HepG2 (cell line): ENCODE results near the gene FGGY. TPM values are rescaled to one million over a fixed set of nuclear protein-coding genes. Genes with fewer than 3 reads are reported as not detected.

Experiments used
- FOXA1 ChIP-seq, 2 experiments: fragments of 450-650 bp in 1 of 2; sonication (generic) in 1 of 2; formaldehyde crosslinking in 1 of 2; IDR thresholded peaks; 2 replicates each; pipeline versions ENCODE4 v1.4.0 to v1.6.1; 2016 to 2020; ENCODE audit warnings: missing genetic modification reagents in 1 of 2
- MIER3 ChIP-seq: IDR thresholded peaks from 2 replicates; pipeline ENCODE4 v1.6.1; 2016; ENCODE audit warnings: missing compliant biosample characterization, borderline replicate concordance
- NR1H2 ChIP-seq: sonication (generic); formaldehyde crosslinking; IDR thresholded peaks from 2 replicates; pipeline ENCODE4 v1.8.1; 2022; ENCODE audit warnings: low read depth, missing genetic modification reagents, borderline replicate concordance
- RFX1 ChIP-seq: fragments of 450-650 bp; IDR thresholded peaks from 2 replicates; pipeline ENCODE4 v1.6.1; 2017
- THYN1 ChIP-seq: sonication (generic); formaldehyde crosslinking; IDR thresholded peaks from 2 replicates; pipeline ENCODE4 v1.8.1; 2023; ENCODE audit warnings: low read depth, mild to moderate bottlenecking, moderate library complexity, missing genetic modification reagents, borderline replicate concordance
- ZKSCAN1 ChIP-seq: fragments of 150-350 bp; IDR thresholded peaks from 2 replicates; pipeline ENCODE4 v1.6.1; 2014; ENCODE audit warnings: low read length
- ZNF207 ChIP-seq: fragments of 450-650 bp; IDR thresholded peaks from 2 replicates; pipeline ENCODE4 v1.6.1; 2016; ENCODE audit warnings: antibody characterized with exemption, borderline replicate concordance
- ZNF225 ChIP-seq: sonication (generic); formaldehyde crosslinking; IDR thresholded peaks from 2 replicates; pipeline ENCODE4 v1.4.0; 2020; ENCODE audit warnings: mild to moderate bottlenecking, missing genetic modification reagents
- ZNF317 ChIP-seq: sonication (generic); formaldehyde crosslinking; IDR thresholded peaks from 2 replicates; pipeline ENCODE4 v1.5.0; 2020; ENCODE audit warnings: mild to moderate bottlenecking, missing genetic modification reagents
- ZNF616 ChIP-seq: sonication (generic); formaldehyde crosslinking; IDR thresholded peaks from 2 replicates; pipeline ENCODE4 v1.5.0; 2020; ENCODE audit warnings: low read depth, mild to moderate bottlenecking, missing genetic modification reagents
- ZNF7 ChIP-seq: IDR thresholded peaks from 2 replicates; pipeline ENCODE4 v1.6.1; 2016; ENCODE audit warnings: missing biosample characterization, missing genetic modification reagents
- ZNF761 ChIP-seq: sonication (generic); formaldehyde crosslinking; conservative IDR thresholded peaks from 2 replicates; pipeline ENCODE4 v1.4.0; 2020; ENCODE audit warnings: mild to moderate bottlenecking, missing genetic modification reagents
- ZNF766 ChIP-seq: sonication (generic); formaldehyde crosslinking; IDR thresholded peaks from 2 replicates; pipeline ENCODE4 v1.5.0; 2020; ENCODE audit warnings: missing genetic modification reagents, borderline replicate concordance
- ZNF775 ChIP-seq: sonication (generic); formaldehyde crosslinking; IDR thresholded peaks from 2 replicates; pipeline ENCODE4 v1.4.0; 2020; ENCODE audit warnings: missing genetic modification reagents, mild to moderate bottlenecking, moderate library complexity, borderline replicate concordance
- polyA plus RNA-seq, 8 experiments: library from polyadenylated mRNA; depleted of rRNA in 3 of 8; stranded (reverse) in 7 of 8; unstranded in 1 of 8; fragments of >200 nt; fragmentation: Illumina TruSeq in 4 of 8; extraction: Trizol in 4 of 8; gene quantifications; 2 replicates each; pipeline versions ENCODE4 v1.2.1 to v1.2.3, GENCODE V29; 2011 to 2016; ENCODE audit warnings: low read depth in 4 of 8, missing spikeins in 1 of 8, mixed read lengths in 1 of 8; ENCODE audit not compliant: insufficient read depth in 1 of 8
- total RNA-seq, 5 experiments: library from RNA; depleted of rRNA; stranded (reverse); fragments of >200 nt; fragmentation: Illumina TruSeq; extraction: Trizol; gene quantifications; 2 replicates each; pipeline ENCODE4 v1.2.3, GENCODE V29; 2016; ENCODE audit warnings: low read depth in 1 of 5
- TF ChIP-seq, protein P1 (sequence below): sonication (generic); formaldehyde crosslinking; IDR thresholded peaks from 2 replicates; pipeline ENCODE4 v1.8.0; 2022; ENCODE audit warnings: mild to moderate bottlenecking, missing genetic modification reagents, moderate library complexity
- TF ChIP-seq, protein P2 (sequence below): sonication (generic); formaldehyde crosslinking; IDR thresholded peaks from 2 replicates; pipeline ENCODE4 v1.4.0; 2020; ENCODE audit warnings: missing genetic modification reagents
- TF ChIP-seq, protein P3 (sequence below): sonication (generic); formaldehyde crosslinking; IDR thresholded peaks from 2 replicates; pipeline ENCODE4 v1.5.1; 2020; ENCODE audit warnings: missing genetic modification reagents, mild to moderate bottlenecking, borderline replicate concordance
- TF ChIP-seq, protein P4 (sequence below): sonication (generic); formaldehyde crosslinking; IDR thresholded peaks from 2 replicates; pipeline ENCODE4 v1.5.0; 2020; ENCODE audit warnings: missing genetic modification reagents
- TF ChIP-seq, protein P5 (sequence below): sonication (generic); formaldehyde crosslinking; IDR thresholded peaks from 2 replicates; pipeline ENCODE4 v1.9.0; 2021; ENCODE audit warnings: missing genetic modification reagents, borderline replicate concordance
- TF ChIP-seq, protein P6 (sequence below): sonication (generic); formaldehyde crosslinking; IDR thresholded peaks from 2 replicates; pipeline ENCODE4 v1.5.0; 2020; ENCODE audit warnings: missing genetic modification reagents

The FGGY gene
- total and polyA plus RNA-seq, 2 of the 13 experiments (the other 11 are each of a cell fraction or from before 2014, with no cell fraction given), result 15.7 to 27.5 TPM

DNA sequence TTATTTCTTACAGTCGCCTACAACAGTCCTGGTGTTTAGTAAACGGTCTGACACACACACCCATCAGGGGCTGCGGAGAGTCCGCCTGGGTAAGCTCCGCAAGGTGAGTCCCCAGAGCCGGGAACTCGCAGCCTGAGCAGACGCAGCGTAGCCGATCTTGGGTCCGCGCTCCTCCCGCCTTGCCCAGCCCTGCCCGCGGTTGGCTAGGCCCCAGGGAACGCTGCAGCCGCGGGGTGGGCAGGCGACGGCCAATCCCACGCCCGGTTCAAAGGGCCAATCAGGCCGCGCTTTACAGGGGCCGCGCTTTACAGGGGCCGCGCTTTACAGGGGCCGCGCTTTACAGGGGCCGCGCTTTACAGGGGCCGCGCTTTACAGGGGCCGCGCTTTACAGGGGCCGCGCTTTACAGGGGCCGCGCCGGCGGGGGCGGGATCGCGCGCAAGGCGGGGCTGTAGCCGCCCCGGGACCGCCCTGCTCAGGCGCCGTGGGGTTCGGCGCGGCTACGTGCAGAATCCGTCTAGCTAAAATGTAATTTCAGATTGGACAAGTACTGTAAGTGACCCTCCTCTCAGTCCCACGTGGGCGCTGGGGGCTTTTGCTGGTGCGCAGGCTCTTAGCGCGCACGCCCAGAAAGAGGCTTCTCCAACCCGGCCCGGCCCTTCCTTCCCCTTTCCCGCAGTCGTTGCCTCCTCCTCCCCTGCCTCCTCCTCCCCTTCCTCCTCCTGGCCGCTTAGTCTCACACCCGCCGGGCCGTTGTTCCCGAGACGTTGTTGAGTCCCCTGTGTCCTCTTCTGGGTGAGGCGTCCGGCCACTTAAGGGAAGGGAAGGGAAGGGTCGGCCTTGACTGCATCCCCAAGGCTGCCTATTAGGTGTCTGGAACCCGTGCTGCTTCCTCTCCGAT is at the start of gene FGGY (continued):
- TF ChIP-seq, protein P1, sequence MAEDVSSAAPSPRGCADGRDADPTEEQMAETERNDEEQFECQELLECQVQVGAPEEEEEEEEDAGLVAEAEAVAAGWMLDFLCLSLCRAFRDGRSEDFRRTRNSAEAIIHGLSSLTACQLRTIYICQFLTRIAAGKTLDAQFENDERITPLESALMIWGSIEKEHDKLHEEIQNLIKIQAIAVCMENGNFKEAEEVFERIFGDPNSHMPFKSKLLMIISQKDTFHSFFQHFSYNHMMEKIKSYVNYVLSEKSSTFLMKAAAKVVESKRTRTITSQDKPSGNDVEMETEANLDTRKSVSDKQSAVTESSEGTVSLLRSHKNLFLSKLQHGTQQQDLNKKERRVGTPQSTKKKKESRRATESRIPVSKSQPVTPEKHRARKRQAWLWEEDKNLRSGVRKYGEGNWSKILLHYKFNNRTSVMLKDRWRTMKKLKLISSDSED (CRISPR knock-in tag), result no peak
- TF ChIP-seq, protein P2, sequence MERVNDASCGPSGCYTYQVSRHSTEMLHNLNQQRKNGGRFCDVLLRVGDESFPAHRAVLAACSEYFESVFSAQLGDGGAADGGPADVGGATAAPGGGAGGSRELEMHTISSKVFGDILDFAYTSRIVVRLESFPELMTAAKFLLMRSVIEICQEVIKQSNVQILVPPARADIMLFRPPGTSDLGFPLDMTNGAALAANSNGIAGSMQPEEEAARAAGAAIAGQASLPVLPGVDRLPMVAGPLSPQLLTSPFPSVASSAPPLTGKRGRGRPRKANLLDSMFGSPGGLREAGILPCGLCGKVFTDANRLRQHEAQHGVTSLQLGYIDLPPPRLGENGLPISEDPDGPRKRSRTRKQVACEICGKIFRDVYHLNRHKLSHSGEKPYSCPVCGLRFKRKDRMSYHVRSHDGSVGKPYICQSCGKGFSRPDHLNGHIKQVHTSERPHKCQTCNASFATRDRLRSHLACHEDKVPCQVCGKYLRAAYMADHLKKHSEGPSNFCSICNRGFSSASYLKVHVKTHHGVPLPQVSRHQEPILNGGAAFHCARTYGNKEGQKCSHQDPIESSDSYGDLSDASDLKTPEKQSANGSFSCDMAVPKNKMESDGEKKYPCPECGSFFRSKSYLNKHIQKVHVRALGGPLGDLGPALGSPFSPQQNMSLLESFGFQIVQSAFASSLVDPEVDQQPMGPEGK (CRISPR knock-in tag), result peak; percentile 38
- TF ChIP-seq FOXA1 (IDR thresholded peaks at IDR 0.05), result no peak
- no peak for TF ChIP-seq FOXA1 (CRISPR knock-in tag; IDR thresholded peaks at IDR 0.05)
- TF ChIP-seq ZNF616 (CRISPR knock-in tag), result no peak
- no peak for TF ChIP-seq NR1H2
- TF ChIP-seq, protein P3, sequence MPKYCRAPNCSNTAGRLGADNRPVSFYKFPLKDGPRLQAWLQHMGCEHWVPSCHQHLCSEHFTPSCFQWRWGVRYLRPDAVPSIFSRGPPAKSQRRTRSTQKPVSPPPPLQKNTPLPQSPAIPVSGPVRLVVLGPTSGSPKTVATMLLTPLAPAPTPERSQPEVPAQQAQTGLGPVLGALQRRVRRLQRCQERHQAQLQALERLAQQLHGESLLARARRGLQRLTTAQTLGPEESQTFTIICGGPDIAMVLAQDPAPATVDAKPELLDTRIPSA (CRISPR knock-in tag), result peak; percentile 69; the same call in 1 of the 2 replicates
- TF ChIP-seq ZNF7 (CRISPR knock-in tag), result no peak
- TF ChIP-seq ZNF225, result no peak
- TF ChIP-seq ZNF317 (CRISPR knock-in tag), result no peak
- TF ChIP-seq, protein P4, sequence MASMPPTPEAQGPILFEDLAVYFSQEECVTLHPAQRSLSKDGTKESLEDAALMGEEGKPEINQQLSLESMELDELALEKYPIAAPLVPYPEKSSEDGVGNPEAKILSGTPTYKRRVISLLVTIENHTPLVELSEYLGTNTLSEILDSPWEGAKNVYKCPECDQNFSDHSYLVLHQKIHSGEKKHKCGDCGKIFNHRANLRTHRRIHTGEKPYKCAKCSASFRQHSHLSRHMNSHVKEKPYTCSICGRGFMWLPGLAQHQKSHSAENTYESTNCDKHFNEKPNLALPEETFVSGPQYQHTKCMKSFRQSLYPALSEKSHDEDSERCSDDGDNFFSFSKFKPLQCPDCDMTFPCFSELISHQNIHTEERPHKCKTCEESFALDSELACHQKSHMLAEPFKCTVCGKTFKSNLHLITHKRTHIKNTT (CRISPR knock-in tag), result no peak
- no peak for TF ChIP-seq ZNF207
- TF ChIP-seq ZNF775 (CRISPR knock-in tag), result no peak; the same call in 1 of the 2 replicates
- TF ChIP-seq ZKSCAN1, result no peak
- TF ChIP-seq ZNF761, result peak; percentile 94; the same call in 1 of the 2 replicates
- no peak for TF ChIP-seq ZNF766
- no peak for TF ChIP-seq RFX1
- TF ChIP-seq THYN1, result no peak
- TF ChIP-seq MIER3, result peak; percentile 45; the same call in 1 of the 2 replicates
- TF ChIP-seq, protein P5, sequence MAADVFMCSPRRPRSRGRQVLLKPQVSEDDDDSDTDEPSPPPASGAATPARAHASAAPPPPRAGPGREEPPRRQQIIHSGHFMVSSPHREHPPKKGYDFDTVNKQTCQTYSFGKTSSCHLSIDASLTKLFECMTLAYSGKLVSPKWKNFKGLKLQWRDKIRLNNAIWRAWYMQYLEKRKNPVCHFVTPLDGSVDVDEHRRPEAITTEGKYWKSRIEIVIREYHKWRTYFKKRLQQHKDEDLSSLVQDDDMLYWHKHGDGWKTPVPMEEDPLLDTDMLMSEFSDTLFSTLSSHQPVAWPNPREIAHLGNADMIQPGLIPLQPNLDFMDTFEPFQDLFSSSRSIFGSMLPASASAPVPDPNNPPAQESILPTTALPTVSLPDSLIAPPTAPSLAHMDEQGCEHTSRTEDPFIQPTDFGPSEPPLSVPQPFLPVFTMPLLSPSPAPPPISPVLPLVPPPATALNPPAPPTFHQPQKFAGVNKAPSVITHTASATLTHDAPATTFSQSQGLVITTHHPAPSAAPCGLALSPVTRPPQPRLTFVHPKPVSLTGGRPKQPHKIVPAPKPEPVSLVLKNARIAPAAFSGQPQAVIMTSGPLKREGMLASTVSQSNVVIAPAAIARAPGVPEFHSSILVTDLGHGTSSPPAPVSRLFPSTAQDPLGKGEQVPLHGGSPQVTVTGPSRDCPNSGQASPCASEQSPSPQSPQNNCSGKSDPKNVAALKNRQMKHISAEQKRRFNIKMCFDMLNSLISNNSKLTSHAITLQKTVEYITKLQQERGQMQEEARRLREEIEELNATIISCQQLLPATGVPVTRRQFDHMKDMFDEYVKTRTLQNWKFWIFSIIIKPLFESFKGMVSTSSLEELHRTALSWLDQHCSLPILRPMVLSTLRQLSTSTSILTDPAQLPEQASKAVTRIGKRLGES (CRISPR knock-in tag), result no peak
- TF ChIP-seq, protein P6, sequence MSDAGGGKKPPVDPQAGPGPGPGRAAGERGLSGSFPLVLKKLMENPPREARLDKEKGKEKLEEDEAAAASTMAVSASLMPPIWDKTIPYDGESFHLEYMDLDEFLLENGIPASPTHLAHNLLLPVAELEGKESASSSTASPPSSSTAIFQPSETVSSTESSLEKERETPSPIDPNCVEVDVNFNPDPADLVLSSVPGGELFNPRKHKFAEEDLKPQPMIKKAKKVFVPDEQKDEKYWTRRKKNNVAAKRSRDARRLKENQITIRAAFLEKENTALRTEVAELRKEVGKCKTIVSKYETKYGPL (CRISPR knock-in tag), result no peak
